HCT116 (cell line): ENCODE data around the gene CEP41. TPM values are rescaled to one million over a fixed set of nuclear protein-coding genes. Genes with fewer than 3 reads are reported as not detected.

Experiments used
- ATAC-seq: fragments of 200-7000 bp; cut with Tn5 transposase; 2 replicates; pipeline ENCODE4 v1.9.1; 2020; ENCODE audit warnings: mild to moderate bottlenecking, moderate library complexity
- BruUV-seq: library from RNA; stranded (reverse); fragments of 400-500 nt; replicated peaks from 2 replicates; lab custom pipeline; 2021; lab: Mats Ljungman, UMichigan
- CTCF ChIA-PET: fragments of 300-600 bp; sonication (Branson Sonifier 250); formaldehyde crosslinking; loops from one replicate; lab custom pipeline; 2021; ENCODE audit warnings: antibody characterized with exemption; lab: Charles Lee
- POLR2A ChIA-PET: fragments of 300-600, 350-600 bp; sonication (Branson Sonifier 250); formaldehyde crosslinking; loops from one replicate; lab custom pipeline; 2021; ENCODE audit warnings: antibody characterized with exemption; lab: Charles Lee
- RAD21 ChIA-PET, 2 experiments: fragments of 300-600 bp; sonication (Branson Sonifier 250); formaldehyde crosslinking; loops; one replicate each; lab custom pipeline; 2023; ENCODE audit warnings: low total read pairs in 2 of 2; ENCODE audit not compliant: uncharacterized antibody in 2 of 2, unreplicated experiment in 2 of 2, low non-redundant PET in 1 of 2; lab: Charles Lee
- DNase-seq: peaks from one replicate; pipeline ENCODE4 v3.0.0-alpha.2; 2010; ENCODE audit warnings: low read depth, low spot score
- H2AFZ ChIP-seq: fragments of 200-600 bp; shearing (Covaris generic), sonication (generic); 2 replicates; pipeline ENCODE4 v1.6.1; 2017; ENCODE audit warnings: low read depth, mixed run types, mixed read lengths, antibody characterized with exemption, low read length; ENCODE audit not compliant: poor library complexity, severe bottlenecking
- H3K27ac ChIP-seq: 2 replicates; pipeline ENCODE4 v1.5.1; 2012; ENCODE audit warnings: low read depth, low read length
- H3K27me3 ChIP-seq: fragments of 200-600 bp; sonication (generic); 2 replicates; pipeline ENCODE4 v1.6.1; 2016; ENCODE audit warnings: mixed run types, low read length, mixed read lengths; ENCODE audit not compliant: insufficient read depth
- H3K36me3 ChIP-seq, 2 experiments: fragments of 200-500 bp in 1 of 2; fragments of 200-600 bp in 1 of 2; sonication (Bioruptor generic) in 1 of 2; sonication (generic) in 1 of 2; 2 replicates each; pipeline versions ENCODE4 v1.5.1 to v1.6.1; 2014 to 2016; ENCODE audit warnings: low read length in 2 of 2, inconsistent platforms in 1 of 2, mixed read lengths in 1 of 2, mixed run types in 1 of 2; ENCODE audit not compliant: insufficient read depth in 2 of 2, control insufficient read depth in 1 of 2
- H3K4me1 ChIP-seq, 2 experiments: fragments of 200-600 bp in 1 of 2; sonication (generic) in 1 of 2; 2 replicates each; pipeline versions ENCODE4 v1.5.1 to v1.6.1; 2012 to 2017; ENCODE audit warnings: low read length in 2 of 2, inconsistent platforms in 1 of 2, mild to moderate bottlenecking in 1 of 2, mixed read lengths in 1 of 2, mixed run types in 1 of 2, moderate library complexity in 1 of 2; ENCODE audit not compliant: insufficient read depth in 2 of 2, control insufficient read depth in 1 of 2
- H3K4me2 ChIP-seq: fragments of 200-600 bp; sonication (generic); 2 replicates; pipeline ENCODE4 v1.6.1; 2017; ENCODE audit warnings: mixed run types, low read length, mixed read lengths
- H3K4me3 ChIP-seq, 2 experiments: fragments of 200-600 bp in 1 of 2; sonication (generic) in 1 of 2; replicated peaks in 1 of 2; 2 replicates each; pipeline ENCODE4 v1.5.1; 2011 to 2016; ENCODE audit warnings: low read length in 2 of 2, control low read depth in 1 of 2, low read depth in 1 of 2, mild to moderate bottlenecking in 1 of 2, mixed read lengths in 1 of 2, mixed run types in 1 of 2
- H3K79me2 ChIP-seq: fragments of 200-600 bp; sonication (generic); 2 replicates; pipeline ENCODE4 v1.6.1; 2017; ENCODE audit warnings: mild to moderate bottlenecking, mixed run types, low read length, moderate library complexity, mixed read lengths; ENCODE audit not compliant: insufficient read depth
- H3K9ac ChIP-seq: fragments of 200-600 bp; sonication (generic); 2 replicates; pipeline ENCODE4 v1.6.1; 2016; ENCODE audit warnings: low read length, mixed read lengths
- H3K9me2 ChIP-seq: fragments of 200-600 bp; sonication (generic), shearing (Covaris generic); 2 replicates; pipeline ENCODE4 v1.6.1; 2017; ENCODE audit warnings: mixed run types, mild to moderate bottlenecking, moderate library complexity; ENCODE audit not compliant: insufficient read depth
- H3K9me3 ChIP-seq, 2 experiments: fragments of 200-500 bp in 1 of 2; fragments of 200-600 bp in 1 of 2; sonication (Bioruptor generic) in 1 of 2; sonication (generic) in 1 of 2; 2 replicates each; pipeline ENCODE4 v1.6.1; 2014 to 2017; ENCODE audit warnings: low read length in 2 of 2, mixed read lengths in 2 of 2, inconsistent platforms in 1 of 2, low read depth in 1 of 2, mild to moderate bottlenecking in 1 of 2, mixed run types in 1 of 2, moderate library complexity in 1 of 2; ENCODE audit not compliant: control insufficient read depth in 1 of 2, insufficient read depth in 1 of 2
- H4K20me1 ChIP-seq: fragments of 200-600 bp; sonication (generic), shearing (Covaris generic); 2 replicates; pipeline ENCODE4 v1.6.1; 2017; ENCODE audit warnings: mixed run types, mild to moderate bottlenecking, moderate library complexity; ENCODE audit not compliant: insufficient read depth
- ATF3 ChIP-seq: IDR thresholded peaks from 2 replicates; pipeline ENCODE4 v1.6.1; 2012
- CBX3 ChIP-seq: IDR thresholded peaks from 2 replicates; pipeline ENCODE4 v1.6.1; 2012; ENCODE audit warnings: low read depth
- ELF1 ChIP-seq: IDR thresholded peaks from 2 replicates; pipeline ENCODE4 v1.6.1; 2012; ENCODE audit warnings: low read depth, borderline replicate concordance
- EZH2 ChIP-seq: fragments of 200-600 bp; sonication (generic); IDR thresholded peaks from 2 replicates; pipeline ENCODE4 v1.6.1; 2017; ENCODE audit warnings: antibody characterized with exemption, mixed run types
- EZH2phosphoT487 ChIP-seq: fragments of 200-600 bp; IDR thresholded peaks from 2 replicates; pipeline ENCODE4 v1.6.1; 2018; ENCODE audit warnings: antibody characterized with exemption, borderline replicate concordance
- FOSL1 ChIP-seq: IDR thresholded peaks from 2 replicates; pipeline ENCODE4 v1.6.1; 2012; ENCODE audit warnings: low read depth
- JUND ChIP-seq: IDR thresholded peaks from 2 replicates; pipeline ENCODE4 v1.6.1; 2012
- MAX ChIP-seq: IDR thresholded peaks from 2 replicates; pipeline ENCODE4 v1.6.1; 2012
- POLR2AphosphoS5 ChIP-seq: IDR thresholded peaks from 2 replicates; pipeline ENCODE4 v1.6.1; 2011; ENCODE audit warnings: mild to moderate bottlenecking, low read depth, low read length, moderate library complexity
- REST ChIP-seq: IDR thresholded peaks from 2 replicates; pipeline ENCODE4 v1.6.1; 2012; ENCODE audit warnings: low read depth
- SIN3A ChIP-seq: IDR thresholded peaks from 2 replicates; pipeline ENCODE4 v1.6.1; 2012; ENCODE audit warnings: low read depth
- SP1 ChIP-seq: IDR thresholded peaks from 2 replicates; pipeline ENCODE4 v1.6.1; 2012; ENCODE audit warnings: low read depth
- SRF ChIP-seq: IDR thresholded peaks from 2 replicates; pipeline ENCODE4 v1.6.1; 2012; ENCODE audit warnings: low read depth
- TCF7L2 ChIP-seq: IDR thresholded peaks from 2 replicates; pipeline ENCODE4 v1.7.0; 2011; ENCODE audit warnings: borderline replicate concordance, inconsistent platforms; ENCODE audit not compliant: insufficient read depth, insufficient read length; ENCODE audit errors: extremely low read depth
- YY1 ChIP-seq: IDR thresholded peaks from 2 replicates; pipeline ENCODE4 v1.6.1; 2011; ENCODE audit warnings: low read length, low read depth, moderate library complexity, mild to moderate bottlenecking; ENCODE audit not compliant: insufficient replicate concordance; ENCODE audit errors: extremely low read depth
- ZBTB33 ChIP-seq: IDR thresholded peaks from 2 replicates; pipeline ENCODE4 v1.6.1; 2011; ENCODE audit warnings: mild to moderate bottlenecking, low read length, moderate library complexity; ENCODE audit not compliant: insufficient replicate concordance; ENCODE audit errors: extremely low read depth
- ZFX ChIP-seq: fragments of 450-650 bp; IDR thresholded peaks from 2 replicates; pipeline ENCODE4 v1.6.1; 2017
- ZNF274 ChIP-seq: fragments of 200-500 bp; sonication (Bioruptor generic); IDR thresholded peaks from 2 replicates; pipeline ENCODE4 v1.6.1; 2014; ENCODE audit warnings: mild to moderate bottlenecking, low read depth, low read length, inconsistent platforms
- intact Hi-C: fragments of 100-400 bp; cut with micrococcal nuclease; formaldehyde crosslinking; loops from 2 replicates; pipeline ENCODE4 v1.10.0; 2022
- total RNA-seq: library from RNA; stranded (reverse); gene quantifications from one replicate; pipeline ENCODE4 v1.2.1, GENCODE V29; 2021; ENCODE audit not compliant: unreplicated experiment

CEP41 gene
- total RNA-seq, 1 experiment from 2014 or later = 13.6 TPM

GRCh38 chr7:130393101-130393561 lies 47.7 kb downstream of the CEP41 start (continued):
- TF ChIP-seq ZBTB33 = no peak
- TF ChIP-seq, all 23 proteins: peak for 0

GRCh38 chr7:130390486-130390885 lies 50.3 kb downstream of the CEP41 start:
- ATAC-seq (no peak), DNase-seq (no peak)
- Histone ChIP-seq H3K27me3 (no peaks in the 10 kb centered on the region), H3K9me2 (no peaks in the 10 kb centered on the region), H3K4me3 (no peak overlapping the region), H3K9ac (no peak overlapping the region), H2AFZ (no peak overlapping the region), H3K27ac (no peak overlapping the region), H3K4me2 (no peak overlapping the region), H3K79me2 (no peaks in the 10 kb centered on the region), H3K4me1 (no peaks in the 10 kb centered on the region), H3K9me3 (no peaks in the 10 kb centered on the region), H4K20me1 (no peaks in the 10 kb centered on the region), H3K36me3 (no peaks in the 10 kb centered on the region)
- POLR2A ChIA-PET = no interaction called here
- RAD21 ChIA-PET = no interaction called here
- no TSS peak for BruUV-seq
- TF ChIP-seq YY1 = no peak
- TF ChIP-seq SP1 = no peak
- TF ChIP-seq SIN3A = no peak
- no peak for TF ChIP-seq ELF1
- TF ChIP-seq JUND = no peak
- TF ChIP-seq ZNF274 = no peak
- no peak for TF ChIP-seq EZH2
- no peak for TF ChIP-seq EZH2phosphoT487
- no peak for TF ChIP-seq CBX3
- TF ChIP-seq ZBTB33 = no peak
- TF ChIP-seq POLR2AphosphoS5 = no peak
- no peak for TF ChIP-seq REST
- TF ChIP-seq SRF = no peak
- no peak for TF ChIP-seq ATF3
- TF ChIP-seq TCF7L2 = no peak
- no peak for TF ChIP-seq MAX
- TF ChIP-seq FOSL1 = no peak
- TF ChIP-seq ZFX = no peak
- intact Hi-C loops = no loop called here
- CTCF ChIA-PET = no interaction called here
